Lung (tissue), 13 donors: ENCODE results near the gene GPHA2. TPM values are rescaled to one million over a fixed set of nuclear protein-coding genes. Genes with fewer than 3 reads are reported as not detected.

Experiments
- ATAC-seq: fragments of 200-7000 bp; cut with Tn5 transposase; one replicate; pipeline ENCODE4 v1.9.1; 2020; ENCODE audit warnings: moderate number of reproducible peaks; ENCODE audit not compliant: insufficient read depth, low FRiP score
- DNase-seq, 3 donors: peaks; one replicate each; pipeline ENCODE4 v3.0.0-alpha.2; 2013 to 2017
- H3K27ac ChIP-seq, 2 donors: one replicate each; pipeline ENCODE4 v1.5.1; 2013; ENCODE audit warnings: mild to moderate bottlenecking in 2 of 2, moderate library complexity in 2 of 2, control low read depth in 1 of 2, inconsistent platforms in 1 of 2, low read depth in 1 of 2, low read length in 1 of 2
- H3K27me3 ChIP-seq, 3 donors: one replicate each; pipeline ENCODE4 v1.5.1; 2013; ENCODE audit warnings: low read length in 2 of 3; ENCODE audit not compliant: control insufficient read depth in 3 of 3, insufficient read depth in 3 of 3
- H3K36me3 ChIP-seq, 4 donors: one replicate each; pipeline ENCODE4 v1.5.1; 2013; ENCODE audit warnings: low read length in 4 of 4, mild to moderate bottlenecking in 1 of 4, moderate library complexity in 1 of 4; ENCODE audit not compliant: control insufficient read depth in 4 of 4, insufficient read depth in 4 of 4
- H3K4me1 ChIP-seq, 5 donors: one replicate each; pipeline ENCODE4 v1.5.1; 2013; ENCODE audit warnings: low read length in 5 of 5, mild to moderate bottlenecking in 2 of 5, moderate library complexity in 1 of 5; ENCODE audit not compliant: control insufficient read depth in 5 of 5, insufficient read depth in 5 of 5
- H3K4me3 ChIP-seq: one replicate; pipeline ENCODE4 v1.5.1; 2013; ENCODE audit warnings: mild to moderate bottlenecking, control low read depth, moderate library complexity
- H3K9ac ChIP-seq, 2 donors: one replicate each; pipeline ENCODE4 v1.5.1; 2013; ENCODE audit warnings: low read length in 2 of 2, control low read depth in 1 of 2; ENCODE audit not compliant: insufficient read depth in 1 of 2
- H3K9me3 ChIP-seq, 4 donors: one replicate each; pipeline ENCODE4 v1.5.1; 2013; ENCODE audit warnings: low read length in 3 of 4, mild to moderate bottlenecking in 1 of 4, moderate library complexity in 1 of 4; ENCODE audit not compliant: control insufficient read depth in 4 of 4, insufficient read depth in 3 of 4
- WGBS, 2 donors: extraction: QIAGEN DNeasy Blood & Tissue Kit; methylation state at CpG; one replicate each; pipeline ENCODE4 v1.1.7; 2013; 5-methylcytosine and 5-hydroxymethylcytosine counted together
- polyA plus RNA-seq, 2 donors: library from polyadenylated mRNA; stranded (reverse); fragments of 200-250 nt; gene quantifications; one replicate each; pipeline ENCODE4 v1.2.1, GENCODE V29; 2013
- small RNA-seq: library from RNA; depleted of rRNA; stranded (forward); fragments of <200 nt; gene quantifications from one replicate; pipeline ENCODE3, GENCODE V24; 2014; ENCODE audit warnings: low replicate concordance
- total RNA-seq, 2 donors: library from RNA; depleted of rRNA in 1 of 2; stranded (reverse); fragments of >200 nt in 1 of 2; gene quantifications; one replicate each; pipeline ENCODE4 v1.2.1, GENCODE V29; 2014 to 2021
- TF ChIP-seq, protein P1 (sequence below): IDR thresholded peaks from 2 replicates; pipeline ENCODE4 v1.5.1; 2012; ENCODE audit warnings: mild to moderate bottlenecking; ENCODE audit errors: control extremely low read depth, extremely low read depth
- donor health status: control.
- donor health status: control.
- donor health status: Bipolar disorder and iron deficiency.
- donor health status: healthy.
- donor health status: DM: yes; HTN: yes; CAD: no.

Gene GPHA2
- total and polyA plus RNA-seq, 4 donors: 0.19 TPM; not detected in 3

DNA sequence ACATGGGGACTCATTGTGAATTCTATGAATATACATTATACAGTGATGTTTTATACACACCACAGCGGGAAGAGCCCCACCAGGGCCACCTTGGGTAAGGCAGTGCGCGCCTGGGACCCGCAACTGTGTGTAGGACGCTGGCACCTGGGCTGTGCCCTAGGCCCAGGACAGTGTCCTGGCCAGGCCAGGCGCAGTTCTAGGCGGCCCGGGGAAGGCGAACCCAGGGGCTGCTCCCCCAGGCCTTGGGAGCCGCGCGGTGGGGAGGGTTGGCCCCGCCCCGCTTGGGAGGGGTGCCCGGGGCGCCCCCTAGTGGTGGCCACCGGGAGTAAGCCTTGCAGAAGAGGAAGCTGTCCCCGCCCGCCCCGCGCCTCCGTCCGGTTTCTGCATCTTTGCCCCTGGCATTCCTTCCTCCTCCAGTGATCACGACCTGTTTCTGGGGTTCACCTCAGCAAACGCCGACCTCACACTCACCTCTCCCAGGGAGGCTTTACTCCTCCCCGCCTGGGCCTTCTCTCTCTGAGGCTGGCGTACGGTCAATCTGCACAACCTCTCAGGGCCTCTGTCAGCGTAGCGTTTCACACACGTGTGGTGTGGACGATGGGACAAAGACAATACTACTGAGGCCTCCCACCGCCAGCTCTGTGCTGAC, 47.8 kb downstream of the GPHA2 start:
- TF ChIP-seq, protein P1, sequence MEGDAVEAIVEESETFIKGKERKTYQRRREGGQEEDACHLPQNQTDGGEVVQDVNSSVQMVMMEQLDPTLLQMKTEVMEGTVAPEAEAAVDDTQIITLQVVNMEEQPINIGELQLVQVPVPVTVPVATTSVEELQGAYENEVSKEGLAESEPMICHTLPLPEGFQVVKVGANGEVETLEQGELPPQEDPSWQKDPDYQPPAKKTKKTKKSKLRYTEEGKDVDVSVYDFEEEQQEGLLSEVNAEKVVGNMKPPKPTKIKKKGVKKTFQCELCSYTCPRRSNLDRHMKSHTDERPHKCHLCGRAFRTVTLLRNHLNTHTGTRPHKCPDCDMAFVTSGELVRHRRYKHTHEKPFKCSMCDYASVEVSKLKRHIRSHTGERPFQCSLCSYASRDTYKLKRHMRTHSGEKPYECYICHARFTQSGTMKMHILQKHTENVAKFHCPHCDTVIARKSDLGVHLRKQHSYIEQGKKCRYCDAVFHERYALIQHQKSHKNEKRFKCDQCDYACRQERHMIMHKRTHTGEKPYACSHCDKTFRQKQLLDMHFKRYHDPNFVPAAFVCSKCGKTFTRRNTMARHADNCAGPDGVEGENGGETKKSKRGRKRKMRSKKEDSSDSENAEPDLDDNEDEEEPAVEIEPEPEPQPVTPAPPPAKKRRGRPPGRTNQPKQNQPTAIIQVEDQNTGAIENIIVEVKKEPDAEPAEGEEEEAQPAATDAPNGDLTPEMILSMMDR: peak; percentile 69
- peaks cover 0 to 11% (median 6%) of the 10 kb centered on the region in 5 donors for H3K4me1 ChIP-seq
- DNase-seq: peak; percentile 64 to 77 (median 68)
- 13 to 17% methylated on average over 33 to 34 of the region's 34 CpGs for WGBS, 2 donors
- H3K9ac ChIP-seq: peak overlapping the region in 1 of 2 donors; percentile 48
- H3K27me3 ChIP-seq: no peaks in the 10 kb centered on the region
- H3K27ac ChIP-seq: peak overlapping the region in 1 of 2 donors; percentile 28
- no peaks in the 10 kb centered on the region for H3K9me3 ChIP-seq
- no peak overlapping the region for H3K4me3 ChIP-seq
- ATAC-seq: peak; percentile 88
- no peaks in the 10 kb centered on the region for H3K36me3 ChIP-seq

DNA sequence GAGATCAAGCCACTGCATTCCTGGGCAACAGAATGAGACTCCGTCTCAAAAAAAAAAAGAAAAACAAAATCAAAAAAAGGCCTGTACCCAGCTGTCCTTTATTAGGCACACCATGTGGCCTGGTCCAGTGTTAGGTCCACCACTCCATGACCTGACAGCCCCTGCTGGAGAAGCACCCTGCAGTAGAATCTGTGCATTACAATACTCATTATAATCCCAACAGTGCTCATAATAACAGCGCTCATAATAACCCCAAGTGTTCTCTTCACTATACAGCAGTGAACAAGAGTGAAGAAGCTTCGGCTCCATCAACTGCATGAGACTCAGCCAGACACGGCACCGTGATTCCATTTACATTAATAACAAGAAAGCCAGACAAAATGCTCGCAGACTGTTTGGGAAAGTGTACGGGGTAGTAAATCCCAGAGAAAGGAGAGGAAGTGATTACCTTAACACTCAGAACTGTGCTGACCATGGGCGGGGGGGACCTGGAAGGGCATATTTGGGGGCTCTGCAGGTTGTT, 48.4 kb downstream of the GPHA2 start:
- Histone ChIP-seq H3K4me3 (no peak overlapping the region), H3K27me3 (no peaks in the 10 kb centered on the region), H3K27ac (peak overlapping the region in 1 of 2 donors; percentile 28), H3K9me3 (no peaks in the 10 kb centered on the region), H3K36me3 (no peaks in the 10 kb centered on the region), H3K4me1 (peaks cover 0 to 11% (median 6%) of the 10 kb centered on the region in 5 donors), H3K9ac (no peak overlapping the region)
- TF ChIP-seq, protein P1: no peak
- no peak for DNase-seq
- ATAC-seq: no peak
- 77 to 83% methylated on average over 8 of the region's 8 CpGs for WGBS, 2 donors

DNA sequence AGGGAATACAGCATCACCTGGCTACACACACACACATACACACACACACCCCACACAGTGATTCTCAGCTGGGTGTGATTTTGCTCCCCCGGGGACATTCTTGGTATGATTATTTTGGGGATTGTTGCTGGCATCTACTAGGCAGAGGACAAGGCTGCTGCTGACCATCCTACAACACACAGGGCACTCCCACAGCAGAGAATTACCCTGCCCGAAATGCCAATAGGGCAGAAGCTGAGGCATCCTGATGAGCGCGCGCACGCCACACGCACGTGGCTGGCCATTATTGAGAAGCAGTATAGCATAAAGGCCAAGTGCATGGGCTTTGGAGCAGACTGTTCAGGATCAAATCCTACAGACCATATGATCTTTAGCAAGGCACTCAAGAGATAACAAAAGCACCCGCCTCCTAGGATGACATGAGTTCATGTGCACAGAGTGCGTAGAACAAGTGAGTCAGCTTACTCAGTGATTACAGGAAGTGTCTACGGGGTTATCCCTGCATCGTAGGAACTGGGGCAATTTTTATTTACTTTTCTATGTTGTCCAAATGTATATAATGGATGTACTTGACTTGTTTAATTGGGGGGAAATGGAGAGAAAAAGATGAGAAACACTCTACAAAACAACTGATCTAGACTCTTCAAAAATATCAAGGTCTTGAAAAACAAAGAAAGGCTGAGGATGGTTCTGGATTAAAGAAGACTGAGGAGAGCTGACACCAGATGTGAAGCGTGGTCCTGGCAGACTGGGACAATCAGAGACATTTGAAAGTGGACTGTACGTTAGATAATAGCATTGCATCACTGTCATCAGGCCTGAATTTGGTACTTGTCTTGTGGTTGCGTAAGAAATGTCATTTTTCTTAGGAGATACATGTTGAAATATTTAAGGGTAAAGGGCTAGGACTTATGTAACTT, 50.1 kb downstream of the GPHA2 start:
- no peak overlapping the region for H3K9ac ChIP-seq
- no peaks in the 10 kb centered on the region for H3K27me3 ChIP-seq
- no peaks in the 10 kb centered on the region for H3K9me3 ChIP-seq
- no peak overlapping the region for H3K4me3 ChIP-seq
- ATAC-seq (no peak), DNase-seq (no peak)
- TF ChIP-seq, protein P1: no peak
- peak overlapping the region in 1 of 2 donors; percentile 60 for H3K27ac ChIP-seq
- peaks cover 0 to 11% (median 6%) of the 10 kb centered on the region in 5 donors for H3K4me1 ChIP-seq
- H3K36me3 ChIP-seq: no peaks in the 10 kb centered on the region
- 59 to 69% methylated on average over 15 of the region's 15 CpGs for WGBS, 2 donors

Small RNA genes within 50 kb of the gene (small RNA-seq; reads per million reads assigned to genes)
- gene MIR6749 (0.06 reads per million), gene MIR6750 (not detected)

Other genes with a start within 250 kb of the GPHA2 start
- 1 to 10 TPM; 1.7 to 6.6 TPM for gene NRXN2, start 212.7 kb downstream of the GPHA2 start, total RNA-seq
- gene NRXN2, start 212.7 kb downstream of the GPHA2 start, polyA plus RNA-seq: under 1 TPM; 0.39 to 0.56 TPM
- gene RASGRP2, start 191.8 kb downstream of the GPHA2 start, total RNA-seq: 10 to 100 TPM; 20.0 to 39.3 TPM
- 10 to 100 TPM; 22.2 to 46.4 TPM for gene RASGRP2, start 191.8 kb downstream of the GPHA2 start, polyA plus RNA-seq
- gene PYGM, start 175.9 kb downstream of the GPHA2 start, total RNA-seq: 1 to 10 TPM; 3.7 to 3.8 TPM
- gene PYGM, start 175.9 kb downstream of the GPHA2 start, polyA plus RNA-seq: 1 to 10 TPM; 1.2 TPM
- 100 to 1,000 TPM; 196 to 213 TPM for gene SF1, start 157.4 kb downstream of the GPHA2 start, total RNA-seq
- 10 to 100 TPM; 76.2 to 97.8 TPM for gene SF1, start 157.4 kb downstream of the GPHA2 start, polyA plus RNA-seq
- gene MAP4K2, start 132.7 kb downstream of the GPHA2 start, total RNA-seq: 10 to 100 TPM; 23.3 to 41.8 TPM
- gene MAP4K2, start 132.7 kb downstream of the GPHA2 start, polyA plus RNA-seq: 10 to 100 TPM; 15.0 to 24.3 TPM
- gene MEN1, start 125.3 kb downstream of the GPHA2 start, total RNA-seq: 10 to 100 TPM; 18.8 to 24.9 TPM
- 10 to 100 TPM; 15.0 to 18.5 TPM for gene MEN1, start 125.3 kb downstream of the GPHA2 start, polyA plus RNA-seq
- gene CDC42BPG, start 91.2 kb downstream of the GPHA2 start, total RNA-seq: 10 to 100 TPM; 11.2 to 23.5 TPM
- gene CDC42BPG, start 91.2 kb downstream of the GPHA2 start, polyA plus RNA-seq: 1 to 10 TPM; 7.1 to 10.0 TPM
- gene EHD1, start 57.3 kb downstream of the GPHA2 start, total RNA-seq: 100 to 1,000 TPM in 1 of 2 donors, 10 to 100 TPM in 1; 71.2 to 139 TPM
- 100 to 1,000 TPM in 1 of 2 donors, 10 to 100 TPM in 1; 42.1 to 144 TPM for gene EHD1, start 57.3 kb downstream of the GPHA2 start, polyA plus RNA-seq
- gene ATG2A, start 18.7 kb downstream of the GPHA2 start, total RNA-seq: 10 to 100 TPM; 17.4 to 32.5 TPM
- gene ATG2A, start 18.7 kb downstream of the GPHA2 start, polyA plus RNA-seq: 10 to 100 TPM; 19.1 to 22.9 TPM
- gene PPP2R5B, start 11.2 kb downstream of the GPHA2 start, total RNA-seq: 10 to 100 TPM in 1 of 2 donors, 1 to 10 TPM in 1; 9.8 to 27.8 TPM
- 10 to 100 TPM; 14.4 to 20.2 TPM for gene PPP2R5B, start 11.2 kb downstream of the GPHA2 start, polyA plus RNA-seq
- gene MAJIN, start 36.2 kb upstream of the GPHA2 start, total RNA-seq: under 1 TPM in 1 of 2 donors, not detected in 1; 0.55 TPM
- under 1 TPM; 0.24 to 0.39 TPM for gene MAJIN, start 36.2 kb upstream of the GPHA2 start, polyA plus RNA-seq
- gene BATF2, start 61.1 kb upstream of the GPHA2 start, total RNA-seq: 1 to 10 TPM; 2.9 to 6.3 TPM
- gene BATF2, start 61.1 kb upstream of the GPHA2 start, polyA plus RNA-seq: 1 to 10 TPM; 3.7 to 7.4 TPM
- gene ARL2, start 78.3 kb upstream of the GPHA2 start, total RNA-seq: 10 to 100 TPM; 37.4 to 95.4 TPM
- gene ARL2, start 78.3 kb upstream of the GPHA2 start, polyA plus RNA-seq: 100 to 1,000 TPM in 1 of 2 donors, 10 to 100 TPM in 1; 92.5 to 127 TPM
- 10 to 100 TPM; 16.2 to 28.4 TPM for gene SNX15, start 91.5 kb upstream of the GPHA2 start, total RNA-seq
- 10 to 100 TPM; 18.4 to 19.4 TPM for gene SNX15, start 91.5 kb upstream of the GPHA2 start, polyA plus RNA-seq
- gene SAC3D1, start 105.3 kb upstream of the GPHA2 start, total RNA-seq: 10 to 100 TPM in 1 of 2 donors, 1 to 10 TPM in 1; 5.1 to 17.6 TPM
- 10 to 100 TPM; 12.7 to 15.9 TPM for gene SAC3D1, start 105.3 kb upstream of the GPHA2 start, polyA plus RNA-seq
- 10 to 100 TPM; 12.4 to 22.0 TPM for gene NAALADL1, start 122.7 kb upstream of the GPHA2 start, total RNA-seq
- gene NAALADL1, start 122.7 kb upstream of the GPHA2 start, polyA plus RNA-seq: 10 to 100 TPM in 1 of 2 donors, 1 to 10 TPM in 1; 7.4 to 14.0 TPM
- 1 to 10 TPM; 2.2 to 2.7 TPM for gene CDCA5, start 148.1 kb upstream of the GPHA2 start, total RNA-seq
- gene CDCA5, start 148.1 kb upstream of the GPHA2 start, polyA plus RNA-seq: 1 to 10 TPM; 1.8 to 2.1 TPM
- gene ZFPL1, start 148.3 kb upstream of the GPHA2 start, total RNA-seq: 10 to 100 TPM; 34.5 to 35.4 TPM
- 10 to 100 TPM; 35.1 to 45.8 TPM for gene ZFPL1, start 148.3 kb upstream of the GPHA2 start, polyA plus RNA-seq
- 100 to 1,000 TPM; 128 to 164 TPM for gene VPS51, start 160.3 kb upstream of the GPHA2 start, total RNA-seq
- 100 to 1,000 TPM in 1 of 2 donors, 10 to 100 TPM in 1; 69.6 to 120 TPM for gene VPS51, start 160.3 kb upstream of the GPHA2 start, polyA plus RNA-seq
- 10 to 100 TPM; 41.0 to 68.4 TPM for gene TM7SF2, start 176.0 kb upstream of the GPHA2 start, total RNA-seq
- gene TM7SF2, start 176.0 kb upstream of the GPHA2 start, polyA plus RNA-seq: 10 to 100 TPM; 30.3 to 82.7 TPM
- gene ZNHIT2, start 181.8 kb upstream of the GPHA2 start, total RNA-seq: 10 to 100 TPM in 1 of 2 donors, 1 to 10 TPM in 1; 6.3 to 19.6 TPM
- gene ZNHIT2, start 181.8 kb upstream of the GPHA2 start, polyA plus RNA-seq: 10 to 100 TPM; 19.3 to 23.7 TPM
- gene FAU, start 186.2 kb upstream of the GPHA2 start, total RNA-seq: 100 to 1,000 TPM; 334 to 904 TPM
- gene FAU, start 186.2 kb upstream of the GPHA2 start, polyA plus RNA-seq: 1,000 to 10,000 TPM; 1,051 to 1,580 TPM
- gene MRPL49, start 186.4 kb upstream of the GPHA2 start, total RNA-seq: 10 to 100 TPM; 35.6 to 44.3 TPM
- 10 to 100 TPM; 26.3 to 57.2 TPM for gene MRPL49, start 186.4 kb upstream of the GPHA2 start, polyA plus RNA-seq
- gene SYVN1, start 198.6 kb upstream of the GPHA2 start, total RNA-seq: 10 to 100 TPM; 38.8 to 80.7 TPM
- gene SYVN1, start 198.6 kb upstream of the GPHA2 start, polyA plus RNA-seq: 10 to 100 TPM; 31.6 to 36.5 TPM
- gene SPDYC, start 234.3 kb upstream of the GPHA2 start, total RNA-seq: not detected
- not detected for gene SPDYC, start 234.3 kb upstream of the GPHA2 start, polyA plus RNA-seq
- gene CAPN1, start 246.0 kb upstream of the GPHA2 start, total RNA-seq: 100 to 1,000 TPM; 106 to 265 TPM
- gene CAPN1, start 246.0 kb upstream of the GPHA2 start, polyA plus RNA-seq: 100 to 1,000 TPM; 128 to 144 TPM